Measurements from ENCODE around the gene TMED10.

TMED10 gene

GRCh38 chr14:75084513-75084912 is 91.9 kb downstream of the TMED10 start:
- no peak for DNase-seq (ENCODE audit: low read depth in 2 of 2)

DNA sequence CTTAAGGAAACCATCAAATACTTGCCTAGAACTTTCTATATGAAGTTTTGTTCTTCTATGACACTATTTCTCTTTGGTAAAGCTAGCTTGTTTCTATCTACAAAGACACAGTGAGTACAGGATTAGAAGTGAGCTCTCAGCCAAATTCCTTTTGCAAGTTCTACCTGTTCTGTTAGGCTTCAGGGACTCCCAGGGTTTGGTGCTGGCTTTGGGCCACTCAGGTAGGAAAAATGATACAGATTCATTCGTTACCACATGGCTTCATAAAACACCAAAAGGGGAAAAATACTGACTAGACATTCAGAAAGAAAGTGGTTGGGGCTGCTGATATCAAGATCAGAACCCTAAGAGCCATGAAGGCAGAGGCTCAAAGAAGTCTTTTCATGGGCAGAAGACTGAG is 93.1 kb downstream of the TMED10 start:
- no peak for DNase-seq (ENCODE audit: low read depth in 2 of 2)

DNA sequence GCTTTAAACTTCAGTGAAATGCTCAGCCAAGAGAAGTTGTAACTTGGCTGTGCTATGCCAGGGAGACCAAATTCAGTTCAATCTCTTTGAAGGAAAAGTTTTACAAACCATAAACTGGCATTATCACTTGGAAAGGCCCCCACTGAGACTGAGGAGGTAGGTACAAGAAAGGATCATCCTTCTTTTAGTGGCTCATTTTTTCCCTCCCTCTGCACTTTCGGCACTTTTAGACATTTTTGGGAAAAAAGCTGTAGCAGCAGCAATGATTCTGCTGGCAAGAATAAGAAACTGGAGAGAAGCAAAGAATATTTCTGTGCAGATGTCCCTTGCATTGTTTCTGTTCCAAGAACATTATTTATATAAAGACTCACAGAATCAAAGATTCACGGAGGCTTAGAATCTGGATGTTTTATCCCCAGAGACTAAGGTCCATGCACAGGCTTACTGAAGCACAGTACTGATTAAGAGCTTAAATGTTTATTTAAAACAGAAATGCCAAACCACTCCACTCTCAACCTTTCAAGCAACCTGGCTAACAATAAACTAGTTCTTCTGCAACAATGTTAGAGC is 94.7 kb downstream of the TMED10 start:
- DNase-seq (ENCODE audit: low read depth in 2 of 2), result no peak

Data from stimulated activated CD4-positive, alpha-beta T cell treated with anti-CD3 and anti-CD28 coated beads, Interleukin-1b, Interleukin-23, amount 100 ng/mL, for 1 hour (primary cell).